Body of pancreas (tissue), 4 donors: ENCODE measurements around the gene EREG.

Experiments used
- CTCF ChIP-seq, 7 experiments: fragments of 450-650 bp in 4 of 7; fragments of 200-600 bp in 3 of 7; sonication (generic) in 3 of 7; IDR thresholded peaks; one replicate each; pipeline ENCODE4 v1.5.1; 2016 to 2019; ENCODE audit warnings: antibody characterized with exemption in 7 of 7
- POLR2A ChIP-seq, 3 donors: fragments of 450-650 bp; IDR thresholded peaks; one replicate each; pipeline ENCODE4 v1.6.1; 2016; ENCODE audit warnings: antibody characterized with exemption in 3 of 3, mild to moderate bottlenecking in 2 of 3

- no peak for TF ChIP-seq CTCF (IDR thresholded peaks at IDR 0.05)
- TF ChIP-seq POLR2A (IDR thresholded peaks at IDR 0.05) = no peak
Measured at GRCh38 chr4:74391890-74392475, 27.0 kb downstream of the EREG start.
